MM.1S (cell line): ENCODE results near the gene ZNF23.

Experiments used
- DNase-seq: peaks from one replicate; pipeline ENCODE4 v3.0.0-alpha.2; 2015
- H2AFZ ChIP-seq: fragments of 300-600 bp; sonication (generic); 2 replicates; pipeline ENCODE4 v1.6.0; 2016; ENCODE audit warnings: antibody characterized with exemption, low read length
- H3F3A ChIP-seq: fragments of 300-600 bp; sonication (generic); 2 replicates; pipeline ENCODE4 v1.6.1; 2016; ENCODE audit warnings: mild to moderate bottlenecking, antibody characterized with exemption, low read length, moderate library complexity, mixed read lengths; ENCODE audit not compliant: insufficient read depth
- H3K27ac ChIP-seq: fragments of 300-600 bp; sonication (generic); 2 replicates; pipeline ENCODE4 v1.5.1; 2016; ENCODE audit warnings: mild to moderate bottlenecking, low read length
- H3K27me3 ChIP-seq: fragments of 300-600 bp; sonication (generic); replicated peaks from 2 replicates; pipeline ENCODE4 v1.6.0; 2016; ENCODE audit warnings: low read length; ENCODE audit not compliant: insufficient read depth
- H3K36me3 ChIP-seq: fragments of 300-600 bp; sonication (generic); replicated peaks from 2 replicates; pipeline ENCODE4 v1.6.1; 2016; ENCODE audit warnings: mild to moderate bottlenecking, low read length, mixed read lengths; ENCODE audit not compliant: insufficient read depth
- H3K4me1 ChIP-seq: fragments of 300-600 bp; sonication (generic); 2 replicates; pipeline ENCODE4 v1.6.1; 2016; ENCODE audit warnings: low read length, mixed read lengths
- H3K4me2 ChIP-seq: fragments of 300-600 bp; sonication (generic); 2 replicates; pipeline ENCODE4 v1.6.0; 2016; ENCODE audit warnings: low read depth, low read length
- H3K4me3 ChIP-seq: fragments of 300-600 bp; sonication (generic); 2 replicates; pipeline ENCODE4 v1.5.1; 2016; ENCODE audit warnings: low read length, mixed read lengths
- H3K79me2 ChIP-seq: fragments of 300-600 bp; sonication (generic); 2 replicates; pipeline ENCODE4 v1.6.1; 2016; ENCODE audit warnings: mixed run types, low read length, mixed read lengths
- H3K9ac ChIP-seq: fragments of 300-600 bp; sonication (generic); 2 replicates; pipeline ENCODE4 v1.6.1; 2016; ENCODE audit warnings: low read length, mixed read lengths
- H3K9me2 ChIP-seq: fragments of 300-600 bp; sonication (generic); replicated peaks from 2 replicates; pipeline ENCODE4 v1.6.1; 2016; ENCODE audit warnings: mild to moderate bottlenecking, low read length, mixed read lengths; ENCODE audit not compliant: insufficient read depth
- H3K9me3 ChIP-seq: fragments of 300-600 bp; sonication (generic); replicated peaks from 2 replicates; pipeline ENCODE4 v1.6.1; 2016; ENCODE audit warnings: mild to moderate bottlenecking, low read length, mixed read lengths; ENCODE audit not compliant: insufficient read depth
- H4K20me1 ChIP-seq: fragments of 300-600 bp; sonication (generic); 2 replicates; pipeline ENCODE4 v1.6.1; 2016; ENCODE audit warnings: mild to moderate bottlenecking, low read length, moderate library complexity, mixed read lengths; ENCODE audit not compliant: insufficient read depth
- EZH2 ChIP-seq: fragments of 300-600 bp; sonication (generic); optimal IDR thresholded peaks from 2 replicates; pipeline ENCODE3; 2017; ENCODE audit warnings: low read depth, mild to moderate bottlenecking, antibody characterized with exemption, low read length, mixed read lengths
- EZH2phosphoT487 ChIP-seq: fragments of 300-600 bp; sonication (generic); IDR thresholded peaks from 2 replicates; pipeline ENCODE4 v1.6.1; 2018; ENCODE audit warnings: antibody characterized with exemption, low read length
- TF ChIP-seq, protein P1 (sequence below): fragments of 300-600 bp; sonication (generic); IDR thresholded peaks from 2 replicates; pipeline ENCODE4 v1.5.1; 2016; ENCODE audit warnings: antibody characterized with exemption, low read length, mixed read lengths

ZNF23 gene

DNA sequence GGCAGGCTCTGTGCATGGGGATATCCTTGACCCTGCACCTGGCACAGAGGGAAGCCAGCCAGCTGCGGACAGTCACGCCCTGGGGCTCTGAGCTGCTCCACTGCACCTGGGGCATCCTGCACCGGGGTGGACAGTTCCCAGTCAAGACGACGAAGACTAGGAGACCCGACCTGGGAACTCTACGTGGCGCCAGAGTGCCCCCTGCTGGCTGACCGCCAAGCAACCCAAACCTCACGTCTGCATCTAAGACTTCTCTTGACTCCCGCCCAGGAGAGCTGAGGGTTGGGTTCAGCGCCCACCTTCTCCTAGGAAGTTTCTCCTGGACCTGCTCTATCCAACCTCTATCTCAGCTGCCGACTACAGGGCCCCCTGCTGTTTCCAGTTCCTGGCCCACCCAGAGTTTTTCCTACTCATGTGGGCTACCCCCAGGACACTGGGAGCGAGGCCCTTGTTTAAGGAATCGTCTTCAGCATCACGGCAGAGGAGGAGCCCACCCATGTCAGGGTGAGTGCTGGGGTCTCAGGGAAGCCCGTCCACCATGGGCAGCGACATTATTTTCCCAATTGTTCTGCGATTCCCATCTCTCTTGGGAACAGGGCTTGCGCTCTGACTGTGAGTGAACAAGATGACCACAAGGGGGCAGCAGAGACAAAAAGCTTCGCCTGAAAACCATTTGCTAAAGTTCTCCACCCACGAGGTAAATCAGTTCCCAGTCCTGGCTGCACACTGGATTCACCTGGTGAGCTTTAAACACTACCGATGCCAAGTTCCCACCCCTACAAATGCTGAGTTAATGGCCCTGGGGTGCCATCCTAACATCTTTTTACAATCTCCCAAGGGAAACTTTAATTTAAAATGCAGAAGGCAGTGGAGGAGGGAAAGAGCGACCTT, 49.5 kb downstream of the ZNF23 start:
- no peak overlapping the region for H3K27ac ChIP-seq
- TF ChIP-seq EZH2 = no peak
- TF ChIP-seq EZH2phosphoT487 = no peak
- TF ChIP-seq, protein P1, sequence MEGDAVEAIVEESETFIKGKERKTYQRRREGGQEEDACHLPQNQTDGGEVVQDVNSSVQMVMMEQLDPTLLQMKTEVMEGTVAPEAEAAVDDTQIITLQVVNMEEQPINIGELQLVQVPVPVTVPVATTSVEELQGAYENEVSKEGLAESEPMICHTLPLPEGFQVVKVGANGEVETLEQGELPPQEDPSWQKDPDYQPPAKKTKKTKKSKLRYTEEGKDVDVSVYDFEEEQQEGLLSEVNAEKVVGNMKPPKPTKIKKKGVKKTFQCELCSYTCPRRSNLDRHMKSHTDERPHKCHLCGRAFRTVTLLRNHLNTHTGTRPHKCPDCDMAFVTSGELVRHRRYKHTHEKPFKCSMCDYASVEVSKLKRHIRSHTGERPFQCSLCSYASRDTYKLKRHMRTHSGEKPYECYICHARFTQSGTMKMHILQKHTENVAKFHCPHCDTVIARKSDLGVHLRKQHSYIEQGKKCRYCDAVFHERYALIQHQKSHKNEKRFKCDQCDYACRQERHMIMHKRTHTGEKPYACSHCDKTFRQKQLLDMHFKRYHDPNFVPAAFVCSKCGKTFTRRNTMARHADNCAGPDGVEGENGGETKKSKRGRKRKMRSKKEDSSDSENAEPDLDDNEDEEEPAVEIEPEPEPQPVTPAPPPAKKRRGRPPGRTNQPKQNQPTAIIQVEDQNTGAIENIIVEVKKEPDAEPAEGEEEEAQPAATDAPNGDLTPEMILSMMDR = peak; percentile 77
- no peaks in the 10 kb centered on the region for H3F3A ChIP-seq
- H3K9me2 ChIP-seq = no peaks in the 10 kb centered on the region
- peak; percentile 78 for DNase-seq
- peaks cover 32% of the 10 kb centered on the region for H3K27me3 ChIP-seq
- peak overlapping the region; percentile 40; the same call in 1 of the 2 replicates for H2AFZ ChIP-seq
- H3K4me3 ChIP-seq = peak overlapping the region; percentile 14; the same call in 1 of the 2 replicates
- H3K4me1 ChIP-seq = no peaks in the 10 kb centered on the region
- H3K9me3 ChIP-seq = no peaks in the 10 kb centered on the region
- H3K36me3 ChIP-seq = no peaks in the 10 kb centered on the region
- peak overlapping the region; percentile 63 for H3K4me2 ChIP-seq
- no peaks in the 10 kb centered on the region for H3K79me2 ChIP-seq
- no peak overlapping the region for H3K9ac ChIP-seq
- no peaks in the 10 kb centered on the region for H4K20me1 ChIP-seq

DNA sequence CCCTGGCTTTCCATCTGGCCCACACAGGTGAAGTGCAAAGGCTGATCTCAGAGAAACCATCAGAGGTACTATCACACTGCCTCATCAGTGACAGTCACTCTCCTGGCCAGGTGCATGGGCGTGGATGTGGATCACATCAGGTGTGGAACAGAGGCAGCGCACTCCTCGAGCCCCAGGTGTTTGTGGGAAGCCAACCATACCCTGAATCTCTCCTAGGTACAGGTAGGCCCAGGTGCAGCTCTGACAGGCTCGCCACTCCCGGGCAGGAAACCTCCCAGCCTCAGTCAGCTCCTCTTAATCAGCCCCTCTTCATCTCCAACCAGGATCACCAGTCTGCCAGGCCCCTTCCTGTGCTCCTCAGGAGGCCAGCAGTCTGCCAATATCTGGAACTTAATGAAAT, 51.9 kb downstream of the ZNF23 start:
- no peaks in the 10 kb centered on the region for H3K36me3 ChIP-seq
- TF ChIP-seq, protein P1 = no peak
- no peak for TF ChIP-seq EZH2
- no peak for TF ChIP-seq EZH2phosphoT487
- H3K4me1 ChIP-seq = no peaks in the 10 kb centered on the region; the same call in 1 of the 2 replicates
- DNase-seq = no peak
- H3K79me2 ChIP-seq = no peaks in the 10 kb centered on the region
- H3K27ac ChIP-seq = no peak overlapping the region
- no peak overlapping the region for H3K4me3 ChIP-seq
- H3F3A ChIP-seq = no peaks in the 10 kb centered on the region; the same call in 1 of the 2 replicates
- H2AFZ ChIP-seq = no peak overlapping the region
- H3K9ac ChIP-seq = no peak overlapping the region
- H3K9me3 ChIP-seq = no peaks in the 10 kb centered on the region
- no peaks in the 10 kb centered on the region for H4K20me1 ChIP-seq
- no peak overlapping the region for H3K4me2 ChIP-seq
- H3K9me2 ChIP-seq = no peaks in the 10 kb centered on the region
- peaks cover 31% of the 10 kb centered on the region for H3K27me3 ChIP-seq

DNA sequence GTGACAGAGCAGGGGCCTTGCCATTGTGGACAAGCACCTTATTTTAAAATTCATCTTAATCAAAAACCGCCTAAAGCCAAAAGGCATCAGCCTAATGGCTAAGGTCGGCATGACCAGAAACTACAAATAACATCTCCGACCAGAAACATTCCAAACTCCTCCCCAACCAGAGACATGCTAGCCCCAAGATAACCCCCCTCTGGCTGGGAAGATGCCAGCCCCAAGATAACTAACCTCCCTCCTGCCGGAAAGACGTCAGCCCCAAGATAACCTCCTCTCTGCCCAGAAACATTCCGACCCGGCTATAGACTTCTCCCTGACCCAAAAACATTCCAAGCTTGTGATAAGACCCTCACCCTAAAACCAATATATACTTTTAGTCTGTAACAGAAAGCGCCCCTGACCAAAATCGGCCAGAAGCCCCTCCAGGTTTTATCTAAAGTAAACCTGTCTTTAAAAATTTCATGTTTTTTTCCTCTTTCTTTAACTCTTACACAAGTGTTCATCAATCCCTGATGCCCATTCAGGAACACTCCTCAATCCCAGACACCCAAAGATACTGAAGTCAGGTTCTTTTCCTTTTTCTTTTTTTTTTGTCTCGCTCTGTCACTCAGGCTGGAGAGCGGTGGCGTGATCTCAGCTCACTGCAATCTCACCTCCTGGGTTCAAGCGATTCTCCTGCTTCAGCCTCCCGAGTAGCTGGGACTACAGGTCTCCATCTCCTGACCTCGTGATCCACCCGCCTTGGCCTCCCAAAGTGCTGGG, 52.9 kb downstream of the ZNF23 start:
- TF ChIP-seq, protein P1 = no peak
- TF ChIP-seq EZH2 (no peak), EZH2phosphoT487 (no peak)
- H3K27ac ChIP-seq = no peak overlapping the region
- H3K27me3 ChIP-seq = peaks cover 31% of the 10 kb centered on the region
- no peaks in the 10 kb centered on the region for H3K36me3 ChIP-seq
- no peak for DNase-seq
- no peak overlapping the region for H2AFZ ChIP-seq
- H3K9me2 ChIP-seq = no peaks in the 10 kb centered on the region
- no peak overlapping the region for H3K4me3 ChIP-seq
- H3K4me2 ChIP-seq = no peak overlapping the region
- no peaks in the 10 kb centered on the region for H4K20me1 ChIP-seq
- H3F3A ChIP-seq = no peaks in the 10 kb centered on the region; the same call in 1 of the 2 replicates
- H3K9ac ChIP-seq = no peak overlapping the region
- no peaks in the 10 kb centered on the region for H3K79me2 ChIP-seq
- no peaks in the 10 kb centered on the region for H3K9me3 ChIP-seq
- no peaks in the 10 kb centered on the region; the same call in 1 of the 2 replicates for H3K4me1 ChIP-seq
